AG08396 (cell line): Measurements from ENCODE around the gene GABRA6.
"Not testable (repeated sequence)": the region's sequence is repeated elsewhere in the genome, so short reads cannot be mapped to it uniquely, and the experiment has no call there.

Source experiments
- DNase-seq: peaks from one replicate; pipeline ENCODE4 v3.0.0; 2012; ENCODE audit warnings: low spot score, mixed read lengths

GABRA6 gene

GRCh38 chr5:161685461-161685860 lies at the start of gene GABRA6:
GABRA6 (plus strand) TSS chr5:161685721; CDS start chr5:161685990, 269 bp downstream.
- no peak for DNase-seq

GRCh38 chr5:161637591-161637990 lies 47.9 kb upstream of the GABRA6 start:
- no peak for DNase-seq

DNA sequence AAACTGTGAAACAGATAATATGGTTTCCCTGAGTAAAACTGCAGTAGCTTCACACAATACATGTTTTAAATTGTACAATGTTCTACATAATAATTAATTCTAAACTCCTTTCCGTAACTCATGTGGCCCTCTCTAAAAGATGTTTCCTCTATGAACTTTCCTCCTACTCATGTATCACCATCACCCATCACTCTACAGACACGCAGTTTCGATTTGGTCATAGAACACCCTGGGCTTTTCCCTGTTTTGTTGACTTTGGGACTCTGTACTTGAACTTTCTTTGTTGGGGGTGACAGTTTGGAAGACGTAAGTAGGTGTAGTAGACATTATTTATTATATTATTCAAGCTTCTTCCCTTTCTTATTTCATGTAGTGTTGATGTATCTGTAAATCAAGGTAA lies 44.1 kb upstream of the GABRA6 start:
- DNase-seq = no peak

- no peak for DNase-seq
Measured at GRCh38 chr5:161645264-161645663, 40.3 kb upstream of the GABRA6 start.

DNA sequence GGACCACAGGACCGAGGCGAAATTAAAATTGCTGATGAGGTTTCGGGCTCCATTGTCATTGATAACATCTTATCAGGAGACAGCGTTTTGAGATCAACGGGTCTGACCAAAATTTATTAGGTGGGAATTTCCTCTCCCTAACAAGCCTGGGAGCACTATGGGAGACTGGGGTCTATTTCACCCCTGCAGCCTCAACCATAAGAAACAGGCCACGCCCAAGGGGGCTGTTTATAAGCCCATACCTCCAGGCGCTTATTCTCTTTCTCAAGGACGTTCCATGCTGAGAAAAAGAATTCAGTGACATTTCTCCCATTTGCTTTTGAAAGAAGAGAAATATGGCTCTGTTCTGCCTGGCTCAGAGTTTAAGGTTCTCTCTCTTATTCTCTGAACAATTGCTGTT lies 33.6 kb upstream of the GABRA6 start:
- not testable (repeated sequence) for DNase-seq

DNA sequence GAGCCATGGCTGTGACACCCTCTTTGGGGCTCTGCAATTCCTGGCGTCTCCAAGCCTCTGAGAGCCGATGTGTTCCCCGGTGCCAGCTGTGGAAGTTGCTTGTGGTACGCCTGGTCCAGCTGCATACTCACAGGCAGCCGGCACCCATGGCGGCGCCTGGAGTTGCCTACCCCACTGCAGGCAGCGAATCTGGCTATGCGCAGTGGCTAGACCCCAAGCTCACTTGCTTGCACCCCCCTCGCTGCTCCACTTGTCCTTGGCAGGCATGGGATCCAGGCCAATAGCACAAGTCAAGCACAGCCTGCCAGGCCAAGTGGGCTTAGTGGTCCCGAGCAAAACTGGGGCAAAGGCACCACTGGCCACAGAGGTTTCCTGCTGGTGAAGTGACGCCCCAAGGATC lies 24.7 kb upstream of the GABRA6 start:
- DNase-seq = no peak

DNA sequence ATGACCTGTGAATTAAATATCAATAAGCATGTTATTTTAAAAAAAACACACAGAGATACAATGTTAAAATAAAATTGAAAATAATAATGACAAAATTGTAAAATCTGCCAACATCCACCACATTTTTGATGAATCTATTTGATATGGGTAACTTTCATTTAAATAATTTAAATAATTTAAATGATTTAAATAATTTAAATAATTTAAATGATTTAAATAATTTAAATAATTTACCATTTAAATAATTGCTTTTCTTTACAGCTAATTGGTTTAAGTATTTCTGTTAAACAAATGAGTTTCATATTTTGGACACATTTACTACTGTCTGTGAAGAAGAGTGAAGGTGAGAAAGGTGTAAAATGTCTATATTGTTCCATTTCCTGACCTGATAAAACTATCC lies 22.1 kb upstream of the GABRA6 start:
- DNase-seq = no peak

- no peak for DNase-seq
Measured at GRCh38 chr5:161676103-161676502, 9.4 kb upstream of the GABRA6 start.

GRCh38 chr5:161686149-161686548 lies 628 bp downstream of the GABRA6 start:
- no peak for DNase-seq

- no peak for DNase-seq
Measured at GRCh38 chr5:161686881-161687280, 1.4 kb downstream of the GABRA6 start.

- DNase-seq = no peak
Measured at GRCh38 chr5:161687316-161687715, 1.8 kb downstream of the GABRA6 start.

DNA sequence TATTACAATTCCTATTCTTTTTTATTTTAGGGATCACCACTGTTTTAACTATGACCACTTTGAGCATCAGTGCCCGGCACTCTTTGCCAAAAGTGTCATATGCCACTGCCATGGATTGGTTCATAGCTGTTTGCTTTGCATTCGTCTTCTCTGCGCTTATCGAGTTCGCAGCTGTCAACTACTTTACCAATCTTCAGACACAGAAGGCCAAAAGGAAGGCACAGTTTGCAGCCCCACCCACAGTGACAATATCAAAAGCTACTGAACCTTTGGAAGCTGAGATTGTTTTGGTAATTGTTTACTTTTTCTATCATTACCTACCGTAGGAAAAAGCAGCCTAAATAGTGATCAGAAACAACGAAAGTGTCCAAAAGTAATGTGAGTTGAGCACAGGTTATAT lies 6.4 kb downstream of the GABRA6 start:
- DNase-seq = no peak

- DNase-seq = no peak
Measured at GRCh38 chr5:161697001-161697400, 11.5 kb downstream of the GABRA6 start.

DNA sequence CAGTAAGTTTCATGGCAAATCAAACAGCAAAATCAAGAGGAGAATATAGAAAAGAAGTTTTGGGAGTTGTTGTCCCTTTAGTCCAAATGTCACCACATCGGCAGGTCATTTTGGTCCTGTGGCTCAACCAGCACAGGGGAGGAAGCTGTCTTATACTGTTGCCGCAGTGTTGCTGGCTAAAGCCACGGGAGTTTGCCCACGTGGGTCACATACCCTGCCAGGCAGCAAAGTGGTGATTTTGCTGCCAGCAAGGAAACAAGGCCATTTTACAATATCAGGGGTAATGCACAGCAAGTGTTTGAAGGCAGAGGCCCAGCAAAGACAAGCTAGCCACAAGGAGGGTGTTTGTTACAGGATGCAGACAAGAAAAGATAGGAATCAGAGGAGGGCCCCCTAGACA lies 14.5 kb downstream of the GABRA6 start:
- DNase-seq = no peak

GRCh38 chr5:161703528-161703927 lies 18.0 kb downstream of the GABRA6 start:
- no peak for DNase-seq

DNA sequence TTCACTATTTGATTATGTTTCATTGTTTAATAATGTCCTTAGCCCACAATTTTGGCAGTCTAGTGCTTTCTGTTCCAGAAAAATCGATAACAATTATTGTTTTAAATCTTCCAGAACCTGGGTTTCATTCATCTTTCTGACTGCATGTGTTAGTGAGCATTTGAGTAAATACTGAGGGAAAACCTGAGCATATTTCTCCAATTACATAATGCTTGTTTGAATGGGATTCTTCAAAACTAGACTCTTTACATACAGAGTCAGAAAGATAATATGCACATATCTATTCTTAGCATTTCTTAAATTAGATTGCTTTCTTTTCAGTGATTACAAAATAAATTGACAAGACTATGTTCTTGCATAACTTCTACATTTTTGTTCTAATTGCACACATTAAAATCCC lies 21.9 kb downstream of the GABRA6 start:
- no peak for DNase-seq

DNA sequence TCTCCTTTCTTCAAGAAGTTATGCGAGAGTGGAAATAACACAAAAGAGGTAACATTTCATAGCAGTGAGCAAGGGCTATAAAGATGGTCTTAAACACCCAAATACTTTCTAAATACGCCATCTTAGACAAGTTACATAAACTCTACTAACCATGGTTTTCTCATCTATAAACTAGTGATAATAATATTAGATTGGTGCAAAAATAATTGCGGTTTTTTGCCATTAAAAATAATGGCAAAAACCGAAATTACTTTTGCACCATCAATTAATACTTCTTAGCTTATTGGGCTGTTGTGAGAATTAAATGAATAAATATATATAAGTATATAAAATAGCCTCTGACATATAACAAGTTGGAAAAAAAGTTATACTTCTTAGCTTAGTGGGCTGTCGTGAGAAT lies 23.7 kb downstream of the GABRA6 start:
- no peak for DNase-seq

GRCh38 chr5:161713042-161713441 lies 27.5 kb downstream of the GABRA6 start:
- DNase-seq = no peak

DNA sequence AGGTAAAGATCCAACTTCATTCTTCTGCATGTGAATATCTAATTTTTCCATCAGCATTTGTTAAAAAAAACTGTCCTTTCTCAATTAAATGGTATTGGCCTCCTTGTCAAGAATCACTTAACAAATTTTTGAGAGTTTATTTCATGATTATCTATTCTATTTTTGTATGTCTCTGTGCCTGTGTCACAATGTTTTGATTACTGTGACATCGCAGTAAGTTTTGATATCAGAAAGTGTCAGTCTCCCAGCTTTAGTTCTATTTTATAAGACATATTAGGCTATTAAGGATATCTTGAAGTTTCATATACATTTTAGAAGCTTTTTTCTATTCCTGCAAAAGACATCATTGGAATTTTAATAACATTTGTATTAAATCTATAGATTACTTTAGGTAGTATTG lies 33.6 kb downstream of the GABRA6 start:
- DNase-seq = no peak

DNA sequence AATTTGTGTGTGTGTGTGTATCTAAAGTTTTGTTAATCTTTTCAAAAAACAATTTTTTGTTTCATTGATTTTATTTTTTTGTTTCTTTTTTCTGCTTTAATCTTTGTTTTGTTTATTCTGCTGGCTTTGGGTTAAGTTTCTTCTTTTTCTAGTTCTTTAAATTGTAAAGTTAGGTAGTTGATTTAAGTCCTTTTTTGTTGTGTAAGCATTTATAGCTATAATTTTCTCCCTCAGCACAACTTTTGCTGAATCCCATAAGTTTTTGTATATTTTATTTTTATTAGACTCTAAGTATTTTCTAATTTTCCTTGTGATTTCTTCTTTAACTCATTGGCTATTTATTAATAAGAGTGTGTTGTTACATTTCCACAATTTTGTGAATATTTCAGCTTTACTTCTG lies 34.9 kb downstream of the GABRA6 start:
- no peak for DNase-seq

- DNase-seq = no peak
Measured at GRCh38 chr5:161734741-161735140, 49.2 kb downstream of the GABRA6 start.

DNA sequence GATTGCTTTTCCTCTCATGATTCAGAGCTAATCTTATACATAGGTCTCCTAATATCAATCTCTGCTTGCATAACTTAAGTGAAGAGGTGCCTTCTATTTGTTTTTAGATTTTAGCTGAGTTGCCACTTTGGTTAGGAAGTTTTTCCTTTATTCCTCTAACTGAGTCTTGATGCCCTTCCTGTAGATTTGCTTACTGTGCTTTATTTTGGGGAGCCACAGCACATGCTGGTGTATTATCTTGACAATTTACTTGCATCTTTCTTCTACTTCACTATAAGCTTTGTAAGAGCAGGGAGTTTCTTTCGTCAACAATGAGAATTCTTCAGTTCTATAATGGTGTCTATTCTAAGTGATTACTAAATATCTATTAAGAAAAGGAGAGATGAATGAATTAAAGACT lies 54.9 kb downstream of the GABRA6 start:
- no peak for DNase-seq

GRCh38 chr5:161744276-161744675 lies 58.8 kb downstream of the GABRA6 start:
- no peak for DNase-seq

DNA sequence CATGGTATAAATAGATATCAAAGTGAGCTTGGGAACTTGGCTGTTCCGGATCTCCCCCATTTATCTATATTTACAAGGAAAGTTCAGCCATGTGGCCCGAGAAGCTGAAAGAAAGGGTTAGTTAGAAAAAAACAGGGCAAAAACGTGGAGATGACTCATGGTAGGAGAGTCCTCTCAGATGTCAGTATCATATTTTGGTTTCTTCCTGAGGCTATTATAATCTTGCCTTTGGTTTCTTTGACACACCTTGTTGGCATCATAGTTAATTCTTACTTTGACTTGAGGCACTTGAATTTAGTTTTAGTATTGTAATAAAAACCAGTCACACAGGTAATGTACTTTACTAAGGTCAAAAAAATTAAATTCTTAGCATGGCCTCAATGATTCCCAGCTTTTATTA lies 59.9 kb downstream of the GABRA6 start:
- DNase-seq = no peak

DNA sequence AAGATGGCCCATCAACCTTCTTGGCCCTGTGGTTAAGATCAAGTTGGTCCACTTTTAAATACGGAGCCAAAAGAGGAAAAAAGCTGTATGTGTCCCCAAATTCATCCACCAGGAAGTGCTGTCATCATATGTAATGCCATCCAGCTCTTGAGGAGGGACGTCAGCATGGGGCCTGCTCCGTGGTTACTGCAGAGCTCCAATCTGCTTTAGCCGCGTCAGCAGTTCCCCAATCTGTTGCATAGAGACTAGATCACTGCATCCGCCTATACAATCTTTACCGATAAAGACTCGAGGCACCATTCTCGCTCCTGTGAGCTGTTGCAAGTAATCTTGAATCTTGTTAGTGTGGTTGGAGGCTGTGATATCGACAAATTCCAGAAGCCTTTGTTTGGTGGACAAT lies 65.7 kb downstream of the GABRA6 start:
- DNase-seq = no peak
